ENCODE measurements around the gene ELFN2.
"Not testable (repeated sequence)": the region's sequence is repeated elsewhere in the genome, so short reads cannot be mapped to it uniquely, and the experiment has no call there.

Gene ELFN2

DNA sequence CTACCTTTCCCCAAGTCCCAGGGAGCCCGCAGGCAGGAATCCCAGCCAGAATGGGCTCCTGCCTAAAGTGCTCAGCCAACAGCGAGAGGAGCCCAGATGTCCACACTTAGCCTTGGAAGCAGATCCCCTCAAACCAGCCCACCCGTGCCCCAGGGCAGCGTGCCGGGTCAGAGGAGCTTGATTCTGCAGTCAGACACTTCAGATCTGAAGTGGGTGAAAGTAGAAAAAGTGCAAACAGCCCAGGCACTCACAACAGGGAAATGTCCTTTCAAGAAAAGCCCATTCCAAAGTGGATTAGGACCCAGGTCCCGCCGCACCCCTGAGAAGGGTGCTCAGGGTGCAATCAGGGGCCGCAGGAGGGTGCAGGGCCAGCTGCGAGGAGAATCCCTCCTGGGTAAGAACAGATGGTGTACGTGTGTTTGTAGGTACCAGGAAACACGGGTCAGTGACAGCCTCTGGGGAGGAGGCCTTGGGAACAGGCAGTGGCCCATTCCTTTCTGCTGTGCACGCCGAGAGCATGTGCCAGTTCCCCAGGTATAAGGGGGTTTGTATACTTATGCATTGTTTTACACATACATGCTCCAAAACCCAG lies 17.7 kb downstream of the ELFN2 start:
- DNase-seq = no peak

DNA sequence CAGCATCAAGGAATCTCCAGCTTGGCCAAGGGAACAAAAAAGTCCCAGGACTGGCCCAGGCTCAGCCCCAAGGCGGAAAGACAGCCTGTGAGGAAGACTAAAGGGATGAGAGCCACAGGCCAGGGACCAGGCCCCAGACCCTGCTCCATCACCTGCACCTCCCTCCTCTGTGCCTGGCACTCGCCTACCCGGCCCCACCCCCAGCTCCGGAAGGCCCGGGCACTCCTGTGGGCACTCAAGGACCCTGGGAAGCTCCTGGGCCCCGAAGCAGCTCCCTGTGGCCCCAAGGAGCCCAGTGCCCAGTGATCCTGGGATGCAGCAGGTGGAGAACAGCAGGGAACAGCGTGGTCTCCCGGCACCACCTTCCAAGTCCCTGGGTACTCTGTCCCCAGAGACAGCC lies 18.2 kb downstream of the ELFN2 start:
- DNase-seq = no peak

DNA sequence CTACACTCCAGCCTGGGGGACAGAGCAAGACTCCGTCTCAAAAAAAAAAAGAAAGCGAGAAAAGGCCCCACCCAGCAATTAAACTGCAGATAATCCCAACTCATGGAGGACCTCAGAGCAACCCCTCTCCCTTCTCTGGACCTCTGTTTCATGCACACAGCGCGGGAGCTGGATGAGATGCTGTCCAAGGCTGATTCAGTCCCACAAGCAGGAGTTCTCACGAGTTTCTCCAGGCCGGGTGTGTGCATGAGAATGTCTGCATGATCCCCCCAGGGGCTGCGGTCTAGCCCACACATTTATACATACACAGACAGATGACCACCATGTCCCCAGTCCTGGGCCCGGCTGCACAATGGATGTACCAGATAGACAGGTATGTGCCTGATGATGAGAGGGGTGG lies 19.4 kb downstream of the ELFN2 start:
- no peak for DNase-seq

DNA sequence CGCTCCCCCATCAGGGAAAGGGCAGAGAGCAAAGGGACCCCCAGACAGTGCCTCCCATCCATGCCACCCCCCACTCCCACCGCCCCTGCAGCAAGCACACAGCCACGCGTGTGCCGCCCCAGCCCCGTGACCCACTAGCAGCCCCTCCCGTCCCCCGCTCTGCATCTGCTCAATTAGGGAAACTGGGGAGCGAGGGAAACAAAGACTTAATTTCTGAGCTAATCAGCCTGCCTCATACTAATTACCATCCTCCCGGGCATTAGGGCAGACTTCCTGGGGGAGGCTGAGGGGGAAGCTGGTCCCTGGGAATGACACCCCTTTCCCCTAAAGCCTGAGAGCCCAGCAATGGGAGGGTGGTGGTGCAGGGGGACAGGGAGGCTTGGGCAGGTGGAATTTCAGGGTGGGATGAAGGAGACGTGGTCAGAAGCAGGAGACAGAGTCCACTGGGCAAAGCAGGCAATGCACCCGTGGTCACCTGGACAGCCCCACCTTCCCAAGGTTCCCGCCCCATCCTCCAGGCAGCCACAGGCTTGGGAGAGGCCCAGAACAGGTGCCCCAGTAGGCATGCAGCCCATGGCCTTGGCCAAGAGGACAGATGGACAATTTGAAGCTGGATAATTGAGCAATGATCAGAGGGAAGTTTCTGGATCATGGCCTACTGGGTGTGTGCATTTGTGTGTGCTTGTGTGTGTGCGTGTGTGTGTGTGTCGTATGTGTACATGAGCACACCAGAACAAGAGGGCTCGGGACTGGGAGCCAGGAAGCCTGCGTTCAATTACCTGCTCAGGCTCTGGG lies 20.6 kb downstream of the ELFN2 start:
- DNase-seq = peak; percentile 63

DNA sequence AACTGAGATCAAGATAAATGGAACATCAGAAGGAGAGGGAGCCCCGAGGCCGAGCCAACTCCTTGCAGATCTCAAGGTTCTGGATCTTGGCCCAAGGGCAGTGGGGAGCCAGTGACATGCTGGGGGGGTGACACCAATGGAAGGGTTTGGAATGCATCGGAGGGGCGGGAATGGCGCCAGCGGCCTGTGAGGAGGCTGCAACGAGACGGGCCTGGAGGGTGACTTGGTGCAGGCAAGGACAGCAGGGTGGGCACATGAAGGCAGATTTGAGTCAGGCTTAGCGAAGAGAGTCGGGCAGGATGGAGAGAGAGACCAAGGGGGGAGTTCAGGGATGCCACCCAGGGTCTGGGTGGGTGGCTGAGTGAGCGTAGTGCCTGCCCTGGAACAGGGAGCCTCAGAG lies 23.2 kb downstream of the ELFN2 start:
- DNase-seq = no peak

DNA sequence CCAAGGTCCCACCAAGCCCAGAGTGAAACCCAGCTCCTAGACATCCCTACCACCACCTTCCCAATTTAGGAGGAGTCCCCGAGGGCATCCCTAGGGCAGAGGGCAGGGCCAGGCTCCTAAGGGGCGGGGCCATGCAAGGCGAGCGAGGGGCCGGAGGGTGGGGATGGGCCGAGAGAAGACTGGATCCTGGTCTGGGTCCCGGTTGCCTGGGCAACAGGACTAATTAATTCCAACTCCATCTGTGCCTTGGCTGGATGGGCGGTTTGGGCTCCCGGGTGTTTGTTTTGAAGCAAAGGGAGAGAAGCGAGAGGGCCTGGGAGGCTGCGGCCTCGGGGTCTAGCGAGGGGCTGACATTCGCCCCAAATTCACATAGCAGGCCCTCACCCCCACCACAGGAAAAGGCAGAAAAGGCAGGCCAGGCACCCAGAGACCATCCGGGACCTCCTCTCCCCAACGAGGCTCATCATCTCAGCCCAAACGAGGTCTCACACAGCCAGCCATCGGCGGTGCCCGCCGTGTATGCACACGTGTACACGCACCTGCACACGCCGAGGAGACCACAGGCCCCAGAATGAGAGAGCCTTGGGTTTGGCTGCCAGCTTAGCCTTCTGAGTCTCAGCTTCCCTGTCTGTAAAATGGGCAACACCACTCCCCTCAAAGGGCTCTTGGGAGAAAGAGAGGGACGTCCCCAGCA lies 23.9 kb downstream of the ELFN2 start:
- peak; percentile 86 for DNase-seq

DNA sequence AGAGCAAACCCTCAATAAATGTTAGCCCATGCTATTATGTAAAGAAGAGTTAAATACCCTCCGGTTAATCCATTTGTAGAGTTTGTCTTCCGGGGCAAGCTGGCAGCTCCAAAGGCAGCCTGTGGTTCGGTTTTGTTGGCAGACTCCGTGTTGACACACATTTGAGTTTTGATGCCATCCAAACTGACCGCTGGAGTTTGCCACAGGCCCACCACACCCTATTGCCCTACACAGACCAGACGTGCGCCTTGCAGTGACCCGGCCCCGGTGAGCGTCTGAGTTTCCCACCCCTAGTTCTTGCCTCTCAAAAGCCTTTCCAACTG lies 25.1 kb downstream of the ELFN2 start:
- no peak for DNase-seq

DNA sequence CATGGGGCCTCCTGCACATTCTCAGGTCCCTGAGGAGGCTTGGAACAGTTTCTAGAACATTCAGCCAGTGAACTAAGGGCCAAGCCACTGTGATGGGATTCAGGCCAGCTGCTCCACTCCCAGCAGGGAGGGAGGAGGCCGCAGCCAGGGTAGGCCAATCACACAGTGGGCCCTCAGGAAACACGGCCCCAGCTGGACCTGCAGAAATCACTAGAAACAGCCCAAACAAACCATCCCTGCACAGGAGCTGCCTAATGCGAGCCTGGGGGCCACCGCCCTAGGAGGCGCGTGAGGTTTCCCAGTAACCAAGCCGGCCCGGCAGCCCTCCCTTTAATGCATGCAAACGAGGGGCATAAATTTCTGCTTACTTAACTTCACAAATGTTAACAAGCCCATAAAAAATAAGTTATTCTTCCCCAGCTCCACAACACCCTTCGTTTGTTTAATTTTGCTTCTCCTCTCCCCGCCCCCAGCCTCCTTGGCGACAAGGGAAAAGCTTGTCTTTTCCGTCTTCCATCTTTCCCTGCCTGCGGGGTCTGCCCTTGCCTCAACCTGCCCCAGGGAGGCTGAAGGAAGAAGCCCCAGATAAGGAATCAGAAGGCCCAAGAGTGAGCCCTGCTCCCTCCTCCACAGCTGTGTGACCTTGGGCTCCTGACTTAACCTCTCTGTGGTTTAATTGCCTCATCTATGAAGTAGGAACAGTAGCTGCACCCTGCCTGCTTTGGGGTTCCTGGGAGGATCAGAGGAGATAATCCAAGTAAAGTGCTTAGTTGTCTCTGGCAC lies 25.7 kb downstream of the ELFN2 start:
- DNase-seq = peak; percentile 37

DNA sequence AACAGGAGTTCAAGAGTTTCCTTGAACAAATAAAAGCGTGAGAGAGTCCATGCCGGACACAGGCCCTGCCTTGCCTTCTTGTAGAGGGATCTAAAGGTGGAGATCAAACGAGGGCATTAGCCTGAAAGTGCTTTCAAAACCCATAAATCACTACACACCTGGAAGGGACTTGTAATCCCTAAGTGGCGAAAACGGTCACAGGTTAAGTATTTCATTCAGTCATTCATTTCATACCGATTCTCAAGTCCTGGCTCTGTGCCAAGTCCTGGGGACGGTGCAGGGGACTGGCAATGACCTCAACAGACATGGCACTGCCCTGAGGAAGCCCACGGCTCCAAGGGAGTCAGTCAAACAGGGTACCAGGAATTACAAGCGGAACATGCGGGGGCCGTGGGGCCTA lies 26.6 kb downstream of the ELFN2 start:
- no peak for DNase-seq

DNA sequence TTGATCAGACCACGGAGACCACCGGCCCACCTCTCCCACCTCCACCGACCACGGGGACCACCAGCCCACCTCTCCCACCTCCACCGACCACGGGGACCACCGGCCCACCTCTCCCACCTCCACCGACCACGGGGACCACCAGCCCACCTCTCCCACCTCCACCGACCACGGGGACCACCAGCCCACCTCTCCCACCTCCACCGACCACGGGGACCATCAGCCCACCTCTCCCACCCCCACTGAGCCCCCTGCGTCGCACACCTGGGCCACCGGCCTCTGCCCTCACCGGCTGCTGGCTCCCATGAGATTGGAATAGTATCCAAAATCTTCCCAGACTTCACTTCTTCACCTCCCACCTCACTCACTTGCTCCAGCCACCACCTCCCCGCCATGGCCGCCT lies 27.8 kb downstream of the ELFN2 start:
- not testable (repeated sequence) for DNase-seq

DNA sequence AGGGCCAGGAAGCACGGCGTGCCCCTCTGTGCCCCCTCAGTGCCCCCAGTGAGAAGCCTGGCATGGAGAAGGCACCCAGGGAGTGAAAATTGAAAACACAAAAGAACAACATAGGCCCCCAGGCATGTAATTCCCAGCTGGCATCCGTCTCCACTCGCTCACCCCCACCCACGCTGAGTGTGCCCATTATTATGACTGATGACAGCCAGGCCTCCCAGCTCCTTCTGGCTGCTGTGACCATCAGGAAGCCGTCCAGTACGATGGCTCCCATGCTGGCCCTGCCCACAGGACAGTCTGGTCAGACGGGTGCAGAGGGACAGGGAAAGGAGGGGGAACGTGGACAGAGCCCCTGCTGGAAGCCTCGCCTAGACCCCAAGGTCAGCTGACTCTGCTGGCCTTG lies 30.1 kb downstream of the ELFN2 start:
- DNase-seq = no peak

DNA sequence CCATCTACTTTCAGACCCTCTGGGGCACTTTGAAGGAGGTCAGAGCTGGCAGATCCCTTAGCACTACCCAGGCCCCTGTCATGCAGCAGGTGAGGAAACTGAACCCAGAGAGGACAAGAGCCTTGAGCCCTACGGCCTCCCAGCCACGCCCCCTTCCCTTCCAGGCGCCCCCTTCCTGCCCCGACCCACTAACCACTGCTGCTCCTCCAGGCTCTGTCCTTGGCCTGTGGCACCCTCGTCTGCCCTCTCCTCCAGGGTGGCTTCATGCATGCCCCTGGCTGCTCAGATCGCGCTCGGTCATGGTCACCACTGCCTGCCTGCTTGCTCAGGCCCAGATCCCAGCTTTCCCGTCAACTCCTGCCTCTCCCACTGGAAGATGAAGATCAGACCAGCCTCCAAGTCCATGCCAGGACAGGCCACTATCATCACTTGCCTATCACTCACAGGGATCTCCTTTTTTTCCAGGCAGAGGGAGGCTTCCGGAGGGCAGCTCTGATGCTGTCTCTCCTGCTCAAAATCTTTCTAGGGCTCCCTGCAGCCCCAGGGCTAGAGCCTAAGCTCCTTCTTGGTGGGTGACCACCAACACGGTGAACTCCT lies 30.7 kb downstream of the ELFN2 start:
- no peak for DNase-seq

DNA sequence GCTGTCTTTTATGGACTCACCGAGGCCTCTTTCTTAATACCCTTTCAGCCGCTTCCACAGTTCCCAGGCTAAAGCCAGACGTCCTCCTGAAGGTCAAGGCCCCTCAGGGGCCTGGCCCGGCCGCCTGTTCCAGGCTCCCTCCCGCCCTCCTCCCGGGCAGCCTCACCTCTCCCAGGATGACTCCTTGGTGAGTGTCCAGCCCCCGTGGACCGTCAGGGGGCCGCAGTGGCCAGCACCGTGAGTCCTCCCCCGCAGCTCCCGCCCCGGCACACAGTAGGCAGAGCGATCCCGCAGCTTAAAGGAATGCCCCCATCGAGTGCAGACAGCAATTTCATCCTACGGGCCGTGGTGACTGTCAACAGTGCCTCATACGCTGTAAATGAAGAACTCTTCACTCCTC lies 32.9 kb downstream of the ELFN2 start:
- DNase-seq = no peak

DNA sequence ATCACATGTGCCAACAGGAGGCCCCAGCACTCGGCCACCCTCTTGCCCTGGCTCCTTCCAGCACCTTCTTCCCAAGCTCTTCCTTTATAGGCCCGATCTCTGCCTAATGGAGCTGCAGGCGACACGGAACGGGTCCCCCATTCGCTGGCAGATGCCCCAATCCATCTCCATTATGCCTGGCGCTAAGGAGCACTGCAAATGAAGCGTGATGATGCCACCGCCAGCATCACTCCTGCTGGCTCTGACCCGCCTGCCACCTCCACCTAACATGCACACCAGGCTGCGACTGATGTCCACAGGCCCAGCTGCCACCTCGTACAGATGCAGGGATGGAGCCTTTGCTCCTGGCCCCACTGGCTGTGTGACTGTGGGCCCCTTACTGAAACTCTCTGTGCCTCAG lies 33.5 kb downstream of the ELFN2 start:
- DNase-seq = no peak

DNA sequence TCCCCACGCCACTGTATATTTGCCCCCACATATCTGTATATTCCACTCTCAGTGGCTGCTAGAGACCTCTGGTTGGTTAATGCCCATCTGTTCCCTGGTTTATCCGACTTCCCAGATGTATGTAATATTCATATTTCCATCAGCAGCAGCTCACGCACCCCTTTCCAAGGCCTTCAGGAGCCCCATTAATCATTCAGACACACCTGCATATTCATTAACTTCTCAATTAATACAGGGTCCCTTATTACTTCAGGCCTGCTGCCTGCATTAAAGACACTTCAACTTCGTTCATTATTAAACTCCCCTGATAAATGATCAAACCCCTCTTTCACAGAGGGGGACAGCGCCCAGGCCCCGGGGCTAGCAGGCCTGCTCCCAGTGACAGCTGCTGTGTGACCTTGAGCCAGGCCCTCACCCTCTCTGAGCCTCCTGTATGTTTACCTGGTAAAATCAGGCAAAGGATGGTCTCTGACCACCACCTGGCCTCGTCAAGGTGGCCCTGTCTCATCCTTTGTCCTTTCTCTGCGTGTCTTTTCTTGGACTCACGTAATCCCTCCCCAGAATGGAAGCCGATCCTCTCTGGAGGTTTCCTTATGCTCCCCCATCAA lies 34.5 kb downstream of the ELFN2 start:
- DNase-seq = no peak

DNA sequence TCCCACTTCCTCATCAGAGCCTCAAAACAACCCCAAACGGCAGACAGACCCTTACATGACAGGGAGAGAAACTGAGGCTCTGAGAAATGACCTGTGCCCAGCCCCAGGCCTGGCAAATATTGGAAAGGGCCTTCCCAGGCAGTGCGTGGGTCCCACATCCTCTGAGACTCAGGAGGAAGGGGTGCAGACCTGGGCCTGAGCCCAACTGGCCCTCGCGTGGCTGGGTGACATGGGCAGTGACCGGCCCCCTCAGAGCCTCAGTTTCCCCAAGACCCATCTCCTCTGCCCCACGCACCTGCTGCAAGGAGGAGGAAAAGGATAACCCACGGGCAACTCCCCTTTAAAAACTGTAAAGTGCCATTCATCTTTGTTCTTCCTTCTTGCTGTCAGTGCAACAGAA lies 35.6 kb downstream of the ELFN2 start:
- DNase-seq = no peak

DNA sequence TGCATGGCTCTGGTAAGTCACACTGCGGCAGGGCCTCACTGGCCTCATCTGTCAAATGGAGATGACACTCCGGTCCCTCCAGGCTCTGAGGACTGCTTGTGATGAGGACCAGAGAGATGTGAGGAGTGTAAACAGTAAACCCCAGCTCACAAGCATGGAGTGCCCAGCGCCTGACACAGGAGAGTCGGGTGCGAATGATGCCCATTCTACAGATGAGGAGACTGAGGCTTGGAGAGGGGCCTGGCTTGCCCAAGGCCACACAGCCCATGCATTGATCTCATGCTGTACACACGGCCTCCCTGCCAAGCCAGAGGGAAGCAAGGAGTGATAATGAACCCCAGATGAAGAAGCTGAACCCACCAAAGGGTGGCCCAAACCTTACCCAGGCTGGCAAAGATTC lies 37.2 kb downstream of the ELFN2 start:
- DNase-seq = no peak

DNA sequence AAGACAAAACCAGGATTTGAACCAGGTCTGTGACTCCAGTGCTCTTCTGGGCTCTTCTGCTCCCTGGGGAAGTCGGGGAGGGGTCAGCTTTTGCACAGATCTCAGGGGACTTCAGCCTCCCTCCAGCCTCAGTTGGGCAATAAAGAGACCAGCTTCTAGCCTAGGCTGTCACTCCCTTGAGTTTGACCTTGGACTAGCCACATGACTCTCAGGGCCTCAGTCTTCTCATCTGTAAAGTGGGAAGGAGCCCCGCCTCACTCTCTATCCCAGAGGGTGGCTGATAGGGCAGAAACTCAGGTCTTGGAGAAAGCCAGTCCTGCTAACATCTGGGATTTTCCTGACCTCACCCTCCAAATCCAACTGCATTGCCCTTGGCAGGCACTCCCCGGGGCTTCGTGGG lies 38.7 kb downstream of the ELFN2 start:
- no peak for DNase-seq

DNA sequence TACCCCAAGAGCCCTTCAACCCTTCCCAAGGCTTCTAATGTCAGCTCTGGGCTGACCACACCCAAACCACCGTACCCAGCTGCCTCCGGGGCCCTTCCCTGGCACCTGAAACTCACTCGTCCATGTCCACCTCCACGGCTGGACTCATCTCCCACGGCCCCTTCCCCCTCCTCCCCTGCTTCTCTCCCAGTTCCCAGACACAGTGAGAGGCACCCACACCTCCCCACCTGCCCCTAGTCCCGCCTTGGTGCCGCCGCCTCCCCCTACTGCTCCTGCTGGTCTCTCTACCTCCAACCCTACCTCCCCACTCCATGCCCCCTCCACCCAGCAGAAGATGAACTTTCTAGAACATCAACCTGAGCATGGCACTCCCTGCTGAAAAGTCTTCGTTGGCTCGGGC lies 39.5 kb downstream of the ELFN2 start:
- DNase-seq = no peak

DNA sequence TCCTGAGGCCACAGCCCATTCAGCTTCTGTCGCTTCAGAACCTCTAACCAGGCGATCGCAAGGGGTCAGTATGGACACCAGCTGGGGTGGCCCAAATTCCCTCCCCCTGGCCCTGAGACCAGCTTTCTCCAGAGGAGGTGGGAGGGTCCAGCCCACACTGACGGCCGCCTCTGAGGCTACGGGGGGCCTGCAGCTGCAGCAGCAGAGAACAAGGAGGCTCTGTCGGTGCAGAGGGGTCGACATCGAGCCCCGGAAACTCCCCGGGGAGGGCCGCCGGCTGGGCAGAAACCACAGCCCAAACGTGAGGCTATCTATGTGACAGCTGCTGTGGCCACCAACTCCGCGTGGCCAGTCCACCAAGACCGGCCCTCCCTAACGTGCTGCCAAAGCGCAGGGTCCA lies 40.8 kb downstream of the ELFN2 start:
- DNase-seq = peak; percentile 72

DNA sequence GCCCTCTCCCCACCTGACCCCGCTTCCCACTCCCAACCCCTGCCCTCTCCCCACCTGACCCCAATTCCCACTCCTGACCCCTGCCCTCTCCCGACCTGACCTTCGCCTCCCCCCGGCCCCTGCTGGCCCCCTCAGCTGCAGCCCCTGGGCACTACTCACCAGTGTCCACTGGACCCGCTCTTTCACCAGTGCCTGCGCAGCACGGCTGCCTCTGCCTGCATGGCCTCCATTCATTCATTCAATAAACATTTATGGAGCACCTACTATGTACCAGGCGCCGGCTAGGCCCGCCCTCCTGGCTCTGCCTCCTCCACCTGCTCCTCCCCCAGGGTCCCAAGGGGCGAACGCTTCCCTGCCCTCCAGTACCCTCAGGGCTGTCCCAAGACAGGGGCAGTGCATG lies 42.6 kb downstream of the ELFN2 start:
- no peak for DNase-seq

DNA sequence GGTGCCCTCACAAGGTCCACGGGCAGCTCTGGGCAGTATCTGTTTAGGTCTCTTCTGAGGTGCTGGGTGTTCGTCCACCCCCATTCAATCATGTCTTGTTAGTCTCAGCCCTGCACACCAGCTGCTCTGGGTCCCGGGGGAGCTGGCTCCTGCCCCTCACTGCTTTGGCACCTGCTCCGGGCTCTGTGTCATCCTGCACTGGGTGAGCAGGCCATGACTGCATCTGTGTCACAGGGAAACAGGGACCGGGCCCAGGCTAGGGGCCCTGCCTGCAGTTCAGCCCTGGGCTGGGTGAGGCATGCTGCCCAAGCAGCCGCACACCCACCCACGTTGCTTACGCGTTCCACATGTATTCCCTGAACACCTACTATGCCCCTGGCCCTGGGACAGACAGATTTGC lies 43.9 kb downstream of the ELFN2 start:
- DNase-seq = peak; percentile 84

DNA sequence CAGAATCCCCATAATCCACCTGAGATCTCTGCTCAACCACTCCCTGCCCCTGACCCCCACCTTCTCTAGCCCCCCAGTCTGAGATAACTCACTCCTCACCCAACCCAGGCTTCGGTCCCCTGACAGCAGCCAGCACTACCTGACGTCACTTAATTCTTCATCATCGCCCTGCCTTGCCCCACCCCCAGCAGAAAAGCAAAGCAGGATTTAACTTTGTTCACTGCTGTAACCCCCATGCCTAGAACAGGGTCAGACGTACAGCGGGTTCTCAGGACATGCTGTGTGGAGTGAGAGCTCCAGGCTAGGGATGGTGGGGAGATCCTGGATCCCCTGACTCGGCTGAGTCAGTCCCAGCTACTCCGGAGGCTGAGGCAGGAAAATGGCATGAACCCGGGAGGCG lies 45.8 kb downstream of the ELFN2 start:
- no peak for DNase-seq
